K562 treated with DMSO at 1 percent for 24 hours (cell line): ENCODE measurements around the gene KDM5B. TPM values are rescaled to one million over a fixed set of nuclear protein-coding genes. Genes with fewer than 3 reads are reported as not detected.

ENCODE experiments used
- total RNA-seq: library from RNA; unstranded; fragments of 300-600 nt; gene quantifications from 2 replicates; pipeline ENCODE4 v1.2.3, GENCODE V29; 2022; ENCODE audit warnings: low read depth; ENCODE audit not compliant: insufficient read depth

Gene KDM5B
- total RNA-seq, result 30.8 and 33.6 TPM in 2 replicates

GRCh38 chr1:202807926-202808757 lies at the start of gene KDM5B:
Gene KDM5B, minus strand, starts transcription at chr1:202808421. Its CDS starts 116 bp downstream, at chr1:202808305.

GRCh38 chr1:202810615-202811295 lies 2.5 kb upstream of the KDM5B start, which contains the start of gene PCAT6:
Gene PCAT6, plus strand, starts transcription at chr1:202810954.

GRCh38 chr1:202710070-202711045 lies 97.9 kb downstream of the KDM5B start, which contains the start of gene SYT2:
Gene SYT2, minus strand, starts transcription at chr1:202710454. Its CDS starts 104,682 bp downstream, at chr1:202605772.

Other genes with a start within 250 kb of the KDM5B start
- gene SYT2, start 98.0 kb downstream of the KDM5B start, total RNA-seq, result 0.03 TPM in 1 of 2 replicates, not detected in the other
- 1.7 and 3.2 TPM in 2 replicates for gene PCAT6, start 2.5 kb upstream of the KDM5B start, total RNA-seq
- gene RABIF, start 80.7 kb upstream of the KDM5B start, total RNA-seq, result 21.2 and 23.1 TPM in 2 replicates
- gene KLHL12, start 118.8 kb upstream of the KDM5B start, total RNA-seq, result 23.3 and 24.6 TPM in 2 replicates
- 118 and 120 TPM in 2 replicates for gene ADIPOR1, start 149.9 kb upstream of the KDM5B start, total RNA-seq
- gene CYB5R1, start 158.8 kb upstream of the KDM5B start, total RNA-seq, result 55.0 and 57.7 TPM in 2 replicates
- 60.3 and 67.9 TPM in 2 replicates for gene TMEM183A, start 199.0 kb upstream of the KDM5B start, total RNA-seq
- 2.5 and 5.8 TPM in 2 replicates for gene PPFIA4, start 218.1 kb upstream of the KDM5B start, total RNA-seq